ENCODE measurements around the gene EPB42. TPM values are rescaled to one million over a fixed set of nuclear protein-coding genes. Genes with fewer than 3 reads are reported as not detected.
"Not testable (repeated sequence)": the region's sequence is repeated elsewhere in the genome, so short reads cannot be mapped to it uniquely, and the experiment has no call there.

Gene EPB42
- total and polyA plus RNA-seq, 8 donors = 1.1 to 5.3 (median 3.5) TPM; not detected in 2

GRCh38 chr15:43185157-43186002 lies 35.4 kb downstream of the EPB42 start, which contains the start of gene CCNDBP1:
Gene CCNDBP1 (plus strand): TSS chr15:43185403. CDS start chr15:43185499, 96 bp downstream.
- Histone ChIP-seq H3K27ac (peak within 1 kb of the TSS; percentile 84 to 91), H3K4me3 (peak within 1 kb of the TSS; percentile 63 to 83), H3K27me3 (no peaks in the 10 kb centered on the region), H3K4me1 (peaks cover 0 to 33% of the 10 kb centered on the region in 2 donors), H3K9me3 (no peaks in the 10 kb centered on the region), H3K36me3 (peaks cover 0 to 42% of the 10 kb centered on the region in 2 donors)
- DNase-seq (peak; percentile 59 to 100 (median 92)), ATAC-seq (peak; percentile 98)
- intact Hi-C loops (cut with DNase I) = no loop called here
- TF ChIP-seq, protein P1, sequence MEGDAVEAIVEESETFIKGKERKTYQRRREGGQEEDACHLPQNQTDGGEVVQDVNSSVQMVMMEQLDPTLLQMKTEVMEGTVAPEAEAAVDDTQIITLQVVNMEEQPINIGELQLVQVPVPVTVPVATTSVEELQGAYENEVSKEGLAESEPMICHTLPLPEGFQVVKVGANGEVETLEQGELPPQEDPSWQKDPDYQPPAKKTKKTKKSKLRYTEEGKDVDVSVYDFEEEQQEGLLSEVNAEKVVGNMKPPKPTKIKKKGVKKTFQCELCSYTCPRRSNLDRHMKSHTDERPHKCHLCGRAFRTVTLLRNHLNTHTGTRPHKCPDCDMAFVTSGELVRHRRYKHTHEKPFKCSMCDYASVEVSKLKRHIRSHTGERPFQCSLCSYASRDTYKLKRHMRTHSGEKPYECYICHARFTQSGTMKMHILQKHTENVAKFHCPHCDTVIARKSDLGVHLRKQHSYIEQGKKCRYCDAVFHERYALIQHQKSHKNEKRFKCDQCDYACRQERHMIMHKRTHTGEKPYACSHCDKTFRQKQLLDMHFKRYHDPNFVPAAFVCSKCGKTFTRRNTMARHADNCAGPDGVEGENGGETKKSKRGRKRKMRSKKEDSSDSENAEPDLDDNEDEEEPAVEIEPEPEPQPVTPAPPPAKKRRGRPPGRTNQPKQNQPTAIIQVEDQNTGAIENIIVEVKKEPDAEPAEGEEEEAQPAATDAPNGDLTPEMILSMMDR (IDR thresholded peaks at IDR 0.05) = peak in 1 of 2 donors; percentile 35

DNA sequence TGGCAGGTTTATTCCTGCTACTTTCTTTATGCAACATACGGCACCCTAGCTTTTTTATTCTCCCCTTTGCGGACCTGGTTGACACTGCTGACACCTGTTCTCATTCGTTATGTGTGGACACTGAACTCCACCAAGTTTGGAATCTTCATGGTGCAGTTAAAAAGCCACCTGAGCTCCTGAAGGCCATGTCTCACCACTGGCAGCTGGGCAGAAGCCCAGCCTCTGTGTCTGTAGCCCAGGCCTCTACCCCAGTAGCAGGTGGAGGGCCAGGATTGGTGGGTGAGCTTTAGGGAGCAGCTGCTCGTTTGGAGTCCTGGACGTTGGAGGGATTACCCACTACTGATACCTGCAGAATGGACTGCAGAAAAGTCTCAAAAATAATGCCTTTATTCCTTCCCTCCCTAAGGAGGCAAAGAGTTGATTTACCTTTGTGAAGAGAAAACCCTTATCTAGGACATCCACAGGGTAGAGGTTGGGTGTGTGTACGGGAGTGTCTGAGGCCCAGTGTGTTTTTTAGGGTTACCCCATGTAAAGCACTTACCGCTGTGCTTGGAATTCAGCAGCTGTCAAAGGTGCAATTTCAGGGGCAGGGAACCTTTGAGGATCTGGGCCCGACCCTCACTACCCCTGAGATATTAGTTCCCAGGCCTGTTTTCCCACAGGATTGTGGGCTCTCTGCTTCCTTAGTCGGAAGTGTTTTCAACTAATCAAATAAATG lies 36.3 kb downstream of the EPB42 start:
- ATAC-seq (no peak), DNase-seq (no peak)
- intact Hi-C loops (cut with DNase I) = no loop called here
- H3K27ac ChIP-seq = peak overlapping the region; percentile 84 to 91
- TF ChIP-seq, protein P1 (IDR thresholded peaks at IDR 0.05) = no peak
- no peaks in the 10 kb centered on the region for H3K27me3 ChIP-seq
- H3K36me3 ChIP-seq = peaks cover 0 to 41% of the 10 kb centered on the region in 2 donors
- H3K4me1 ChIP-seq = peaks cover 0 to 33% of the 10 kb centered on the region in 2 donors
- no peaks in the 10 kb centered on the region for H3K9me3 ChIP-seq
- H3K4me3 ChIP-seq = peak overlapping the region in 1 of 2 donors; percentile 83

GRCh38 chr15:43183270-43183669 lies 37.5 kb downstream of the EPB42 start:
- ATAC-seq (no peak), DNase-seq (no peak)
- H3K4me3 ChIP-seq = no peak overlapping the region
- H3K27me3 ChIP-seq = no peaks in the 10 kb centered on the region
- intact Hi-C loops (cut with DNase I) = no loop called here
- H3K4me1 ChIP-seq = peaks cover 0 to 28% of the 10 kb centered on the region in 2 donors
- H3K36me3 ChIP-seq = peaks cover 0 to 45% of the 10 kb centered on the region in 2 donors
- peak overlapping the region in 1 of 2 donors; percentile 18 for H3K27ac ChIP-seq
- TF ChIP-seq, protein P1 (IDR thresholded peaks at IDR 0.05) = no peak
- H3K9me3 ChIP-seq = no peaks in the 10 kb centered on the region

GRCh38 chr15:43177147-43177546 lies 43.7 kb downstream of the EPB42 start:
- H3K9me3 ChIP-seq; H3K4me1 ChIP-seq; ATAC-seq; intact Hi-C loops (cut with DNase I); H3K27ac ChIP-seq; H3K27me3 ChIP-seq; DNase-seq; H3K4me3 ChIP-seq: not testable (repeated sequence)
- H3K36me3 ChIP-seq = peaks cover 0 to 72% of the 10 kb centered on the region in 2 donors

DNA sequence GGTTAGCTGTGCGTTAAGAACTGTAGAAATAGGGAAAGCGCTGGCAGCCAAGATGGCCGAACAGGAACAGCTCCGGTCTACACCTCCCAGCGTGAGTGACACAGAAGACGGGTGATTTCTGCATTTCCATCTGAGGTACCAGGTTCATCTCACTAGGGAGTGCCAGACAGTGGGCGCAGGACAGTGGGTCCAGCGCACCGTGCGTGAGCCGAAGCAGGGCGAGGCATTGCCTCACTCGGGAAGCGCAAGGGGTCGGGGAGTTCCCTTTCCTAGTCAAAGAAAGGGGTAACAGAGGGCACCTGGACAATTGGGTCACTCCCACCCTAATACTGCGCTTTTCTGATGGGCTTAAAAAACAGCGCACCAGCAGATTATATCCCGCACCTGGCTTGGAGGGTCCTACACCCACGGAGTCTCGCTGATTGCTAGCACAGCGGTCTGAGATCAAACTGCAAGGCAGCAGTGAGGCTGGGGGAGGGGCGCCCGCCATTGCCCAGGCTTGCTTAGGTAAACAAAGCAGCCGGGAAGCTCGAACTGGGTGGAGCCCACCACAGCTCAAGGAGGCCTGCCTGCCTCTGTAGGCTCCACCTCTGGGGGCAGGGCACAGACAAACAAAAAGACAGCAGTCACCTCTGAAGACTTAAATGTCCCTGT lies 45.0 kb downstream of the EPB42 start:
- H3K9me3 ChIP-seq; intact Hi-C loops (cut with DNase I); H3K4me3 ChIP-seq; H3K4me1 ChIP-seq; H3K27ac ChIP-seq; H3K27me3 ChIP-seq; ATAC-seq; DNase-seq: not testable (repeated sequence)
- H3K36me3 ChIP-seq = peaks cover 0 to 72% of the 10 kb centered on the region in 2 donors

Measured in left lung (tissue), 10 donors.